HepG2 (cell line): ENCODE data around the gene SERINC4. TPM values are rescaled to one million over a fixed set of nuclear protein-coding genes. Genes with fewer than 3 reads are reported as not detected.

Experiments used
- ATAC-seq: fragments of 200-7000 bp; cut with Tn5 transposase; 3 replicates; pipeline ENCODE4 v1.9.1; 2020; ENCODE audit warnings: mild to moderate bottlenecking, moderate library complexity
- BruUV-seq: library from RNA; stranded (reverse); fragments of 400-500 nt; replicated peaks from 2 replicates; lab custom pipeline; 2021; lab: Mats Ljungman, UMichigan
- CTCF ChIA-PET: fragments of 300-600 bp; formaldehyde crosslinking; extraction: SDS; loops from one replicate; lab custom pipeline; 2021; ENCODE audit warnings: low total read pairs, inconsistent platforms, low intra/inter-chr PET ratio; lab: Yijun Ruan, JAX
- POLR2A ChIA-PET: fragments of 350-600 bp; sonication (Branson Sonifier 250); formaldehyde crosslinking; loops from one replicate; lab custom pipeline; 2020; ENCODE audit warnings: antibody characterized with exemption, inconsistent platforms; lab: Yijun Ruan, JAX
- DNase-seq: peaks from one replicate; pipeline ENCODE4 v3.0.0-alpha.2; 2015; ENCODE audit warnings: low spot score
- FAIRE-seq: peaks from 3 replicates; lab custom pipeline; 2011; peaks lifted over from hg19 to GRCh38; lab: Jason Lieb, UNC
- H2AFZ ChIP-seq: one replicate; pipeline ENCODE4 v1.6.1; 2011; ENCODE audit warnings: low read length, inconsistent platforms
- H3K27ac ChIP-seq: fragments of 300-600 bp; 3 replicates; pipeline ENCODE4 v1.8.0; 2011; ENCODE audit warnings: mixed run types, mild to moderate bottlenecking, mixed read lengths, low read length, inconsistent platforms; ENCODE audit not compliant: insufficient read depth; ENCODE audit errors: extremely low read length
- H3K27me3 ChIP-seq, 2 experiments: fragments of 200-600 bp in 1 of 2; 2 replicates in 1 of 2; 3 replicates in 1 of 2; pipeline versions ENCODE4 v1.6.0 to v1.8.0; 2011; ENCODE audit warnings: low read length in 2 of 2, mild to moderate bottlenecking in 2 of 2, moderate library complexity in 2 of 2, inconsistent platforms in 1 of 2; ENCODE audit not compliant: insufficient read depth in 2 of 2, control insufficient read depth in 1 of 2
- H3K36me3 ChIP-seq, 2 experiments: fragments of 200-600 bp in 1 of 2; replicated peaks in 1 of 2; 2 replicates in 1 of 2; 3 replicates in 1 of 2; pipeline versions ENCODE4 v1.5.1 to v1.8.0; 2011; ENCODE audit warnings: low read length in 2 of 2, inconsistent platforms in 1 of 2; ENCODE audit not compliant: insufficient read depth in 2 of 2, control insufficient read depth in 1 of 2
- H3K4me1 ChIP-seq: 2 replicates; pipeline ENCODE4 v1.5.1; 2012; ENCODE audit warnings: low read length, inconsistent platforms; ENCODE audit not compliant: insufficient read depth
- H3K4me2 ChIP-seq: 2 replicates; pipeline ENCODE4 v1.6.0; 2011; ENCODE audit warnings: low read depth, low read length, inconsistent platforms
- H3K4me3 ChIP-seq, 3 experiments: fragments of 200-600 bp in 1 of 3; sonication (generic), shearing (Covaris generic) in 1 of 3; replicated peaks in 1 of 3; 2 replicates each; pipeline ENCODE4 v1.5.1; 2011 to 2016; ENCODE audit warnings: low read length in 3 of 3, inconsistent platforms in 2 of 3, low read depth in 2 of 3, mild to moderate bottlenecking in 2 of 3, control low read depth in 1 of 3, mixed read lengths in 1 of 3; ENCODE audit not compliant: insufficient read depth in 1 of 3
- H3K79me2 ChIP-seq: one replicate; pipeline ENCODE4 v1.6.1; 2011; ENCODE audit warnings: low read length, inconsistent platforms; ENCODE audit not compliant: insufficient read depth
- H3K9ac ChIP-seq: 2 replicates; pipeline ENCODE4 v1.6.0; 2011; ENCODE audit warnings: mild to moderate bottlenecking, low read depth, low read length, inconsistent platforms; ENCODE audit not compliant: insufficient read depth
- H3K9me3 ChIP-seq: 2 replicates; pipeline ENCODE4 v1.5.1; 2012; ENCODE audit warnings: mild to moderate bottlenecking, low read length
- H4K20me1 ChIP-seq: 2 replicates; pipeline ENCODE4 v1.6.0; 2011; ENCODE audit warnings: inconsistent platforms, mild to moderate bottlenecking, low read length, moderate library complexity; ENCODE audit not compliant: insufficient read depth
- NCOA5 ChIP-seq: sonication (generic); formaldehyde crosslinking; IDR thresholded peaks from 2 replicates; pipeline ENCODE4 v1.4.0; 2020; ENCODE audit warnings: missing genetic modification reagents
- SMAD9 ChIP-seq: sonication (generic); formaldehyde crosslinking; IDR thresholded peaks from 2 replicates; pipeline ENCODE4 v1.5.1; 2020; ENCODE audit warnings: mild to moderate bottlenecking, missing genetic modification reagents
- ZHX2 ChIP-seq, 2 experiments: sonication (generic) in 1 of 2; formaldehyde crosslinking in 1 of 2; IDR thresholded peaks; 2 replicates each; pipeline versions ENCODE4 v1.6.1 to v1.9.0; 2014 to 2022; ENCODE audit warnings: antibody characterized with exemption in 1 of 2, borderline replicate concordance in 1 of 2, inconsistent platforms in 1 of 2, low read depth in 1 of 2, missing genetic modification reagents in 1 of 2
- WGBS: methylation state at CpG from one replicate; pipeline ENCODE4 v1.1.6; 2017; ENCODE audit warnings: low lambda C conversion rate; 5-methylcytosine and 5-hydroxymethylcytosine counted together
- in situ Hi-C: cut with HindIII; loops from 2 replicates; pipeline ENCODE4 v1.10.0; 2017; ENCODE audit warnings: low pct_unique_long_range_greater_than_20kb; ENCODE audit not compliant: extremely low pct_ligation_motif_present
- intact Hi-C: fragments of 100-400 bp; cut with micrococcal nuclease; formaldehyde crosslinking; loops from one replicate; pipeline ENCODE4 v1.10.0; 2022; ENCODE audit not compliant: unreplicated experiment
- polyA plus RNA-seq, 8 experiments: library from polyadenylated mRNA; depleted of rRNA in 3 of 8; stranded (reverse) in 7 of 8; unstranded in 1 of 8; fragments of >200 nt; fragmentation: Illumina TruSeq in 4 of 8; extraction: Trizol in 4 of 8; gene quantifications; 2 replicates each; pipeline versions ENCODE4 v1.2.1 to v1.2.3, GENCODE V29; 2011 to 2016; ENCODE audit warnings: low read depth in 4 of 8, missing spikeins in 1 of 8, mixed read lengths in 1 of 8; ENCODE audit not compliant: insufficient read depth in 1 of 8
- total RNA-seq, 5 experiments: library from RNA; depleted of rRNA; stranded (reverse); fragments of >200 nt; fragmentation: Illumina TruSeq; extraction: Trizol; gene quantifications; 2 replicates each; pipeline ENCODE4 v1.2.3, GENCODE V29; 2016; ENCODE audit warnings: low read depth in 1 of 5

SERINC4 gene
- total and polyA plus RNA-seq, 2 of the 13 experiments (the other 11 are each of a cell fraction or from before 2014, with no cell fraction given) = not detected

DNA sequence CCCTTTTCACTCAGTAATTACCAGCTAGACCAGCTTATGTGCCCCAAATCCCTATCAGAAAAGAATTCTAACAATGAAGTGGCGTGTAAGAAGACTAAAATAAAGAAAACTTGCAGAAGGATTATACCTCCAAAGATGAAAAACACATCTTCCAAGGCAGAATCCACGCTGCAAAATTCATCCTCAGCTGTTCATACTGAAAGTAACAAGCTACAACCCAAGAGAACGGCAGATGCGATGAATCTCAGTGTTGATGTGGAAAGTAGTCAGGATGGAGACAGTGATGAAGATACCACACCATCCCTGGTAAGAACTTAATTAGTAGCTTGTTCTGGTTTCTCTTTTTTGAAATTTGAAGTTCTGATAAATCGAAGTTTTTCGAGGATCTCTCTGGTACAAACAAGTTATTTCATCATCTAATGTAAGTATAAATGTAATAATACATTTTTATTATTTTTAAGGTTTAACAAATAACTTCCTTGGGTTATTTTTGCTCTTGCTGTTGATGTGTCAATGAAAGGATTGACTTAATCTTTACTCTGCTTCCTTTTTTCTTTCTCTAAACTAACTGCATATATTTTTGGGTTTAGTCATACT, 28.1 kb upstream of the SERINC4 start:
- no peaks in the 10 kb centered on the region for H4K20me1 ChIP-seq
- H3K9ac ChIP-seq = no peak overlapping the region
- no peaks in the 10 kb centered on the region; a peak in 1 of 5 replicates for H3K27me3 ChIP-seq
- peaks cover 12% of the 10 kb centered on the region for H3K79me2 ChIP-seq
- ATAC-seq (no peak), FAIRE-seq (no peak), DNase-seq (no peak)
- CTCF ChIA-PET = no interaction called here
- H2AFZ ChIP-seq = peak overlapping the region; percentile 81
- 68% methylated on average over 6 of the region's 6 CpGs for WGBS
- H3K4me1 ChIP-seq = peaks cover 32% of the 10 kb centered on the region
- no peak for TF ChIP-seq NCOA5 (CRISPR knock-in tag)
- no peak for TF ChIP-seq SMAD9 (CRISPR knock-in tag)
- TF ChIP-seq ZHX2 (IDR thresholded peaks at IDR 0.05; ENCODE audit: low read depth) = no peak
- TF ChIP-seq ZHX2 (CRISPR knock-in tag; IDR thresholded peaks at IDR 0.05; ENCODE audit: borderline replicate concordance) = no peak
- H3K9me3 ChIP-seq = no peaks in the 10 kb centered on the region
- no peak overlapping the region for H3K27ac ChIP-seq
- H3K36me3 ChIP-seq = no peaks in the 10 kb centered on the region
- H3K4me3 ChIP-seq = no peak overlapping the region
- no peak overlapping the region for H3K4me2 ChIP-seq
- POLR2A ChIA-PET = no interaction called here
- no TSS peak for BruUV-seq
- intact Hi-C loops (no loop called here), in situ Hi-C loops (no loop called here)
